Panc1 (cell line): ENCODE results near the gene FIGNL2.

Source experiments
- CTCF ChIP-seq: fragments of 450-650 bp; IDR thresholded peaks from 2 replicates; pipeline ENCODE4 v1.5.1; 2017; ENCODE audit warnings: mild to moderate bottlenecking
- POLR2AphosphoS5 ChIP-seq: IDR thresholded peaks from 2 replicates; pipeline ENCODE4 v1.6.1; 2012; ENCODE audit warnings: mild to moderate bottlenecking, low read depth, low read length, moderate library complexity
- REST ChIP-seq, 2 experiments: IDR thresholded peaks; 2 replicates each; pipeline ENCODE4 v1.6.1; 2011 to 2012; ENCODE audit warnings: low read depth in 2 of 2, control low read depth in 1 of 2, low read length in 1 of 2, mild to moderate bottlenecking in 1 of 2, moderate library complexity in 1 of 2; ENCODE audit not compliant: insufficient read depth in 1 of 2
- TCF7L2 ChIP-seq: IDR thresholded peaks from 2 replicates; pipeline ENCODE4 v1.6.1; 2011; ENCODE audit warnings: mild to moderate bottlenecking, low read depth, low read length, inconsistent platforms

- TF ChIP-seq CTCF (no peak), TCF7L2 (no peak), REST (IDR thresholded peaks at IDR 0.05; ENCODE audit: insufficient read depth in 1 of 2, low read depth in 2 of 2, low read length in 1 of 2) (no peak), POLR2AphosphoS5 (no peak)
Observed at GRCh38 chr12:51797301-51797700, 51.2 kb downstream of the FIGNL2 start.
